Neutrophil (primary cell): ENCODE results near the gene TMPRSS4.

Source experiments
- H3K27ac ChIP-seq: fragments of 200-600 bp; sonication (generic); 2 replicates; pipeline ENCODE4 v1.5.1; 2016; ENCODE audit warnings: mild to moderate bottlenecking, moderate library complexity
- H3K27me3 ChIP-seq: fragments of 200-600 bp; sonication (generic); 2 replicates; pipeline ENCODE4 v1.6.0; 2016; ENCODE audit warnings: mild to moderate bottlenecking
- H3K36me3 ChIP-seq: fragments of 200-600 bp; sonication (generic); 2 replicates; pipeline ENCODE4 v1.5.1; 2017
- H3K4me1 ChIP-seq, 2 experiments: fragments of 200-600 bp in 1 of 2; sonication (generic) in 1 of 2; 1 replicate in 1 of 2; 2 replicates in 1 of 2; pipeline versions ENCODE4 v1.5.1 to v1.6.1; 2013 to 2016; ENCODE audit warnings: low read depth in 1 of 2, low read length in 1 of 2, mild to moderate bottlenecking in 1 of 2, moderate library complexity in 1 of 2; ENCODE audit not compliant: control insufficient read depth in 1 of 2, insufficient read depth in 1 of 2
- H3K4me3 ChIP-seq, 2 experiments: fragments of 200-600 bp in 1 of 2; sonication (generic) in 1 of 2; 1 replicate in 1 of 2; 2 replicates in 1 of 2; pipeline ENCODE4 v1.5.1; 2013 to 2016; ENCODE audit warnings: low read depth in 1 of 2, low read length in 1 of 2, mild to moderate bottlenecking in 1 of 2, moderate library complexity in 1 of 2
- H3K9me3 ChIP-seq: fragments of 200-600 bp; sonication (generic); 2 replicates; pipeline ENCODE4 v1.5.1; 2016
- CTCF ChIP-seq: fragments of 200-600 bp; sonication (generic); IDR thresholded peaks from 2 replicates; pipeline ENCODE4 v1.5.1; 2016; ENCODE audit warnings: antibody characterized with exemption

The TMPRSS4 gene

DNA sequence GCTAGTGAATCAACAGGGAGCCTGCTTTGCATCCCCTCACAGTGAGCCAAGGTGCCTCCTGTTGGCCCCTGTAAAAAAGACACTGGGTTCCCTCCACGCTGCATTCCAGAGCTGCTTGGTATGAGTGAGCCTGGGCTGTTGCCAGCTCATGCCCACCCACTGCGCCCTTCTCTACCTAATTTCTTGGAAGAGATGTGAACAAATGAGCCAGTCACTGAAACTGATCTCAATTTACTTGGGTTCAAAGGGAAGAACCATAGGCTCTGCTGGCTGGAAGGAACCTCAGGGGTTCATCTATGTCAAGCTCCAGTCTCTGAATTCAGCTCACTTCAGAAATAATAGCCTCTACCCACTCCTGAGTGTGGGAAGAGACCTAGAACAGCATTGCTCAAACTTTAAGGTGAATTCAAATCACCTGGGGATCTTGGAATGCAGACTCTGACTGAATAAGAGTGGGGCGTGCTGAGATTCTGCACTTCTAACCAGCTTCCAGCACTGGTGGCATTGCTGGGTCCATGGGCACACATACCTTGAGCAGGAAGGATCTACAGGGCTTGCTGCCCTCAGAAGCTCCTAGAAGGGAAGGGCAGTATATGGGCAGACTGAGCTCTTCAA lies 5.4 kb upstream of the TMPRSS4 start:
- Histone ChIP-seq H3K4me1 (peaks cover 0 to 6% of the 10 kb centered on the region in 2 experiments), H3K27me3 (no peaks in the 10 kb centered on the region), H3K36me3 (no peaks in the 10 kb centered on the region), H3K9me3 (no peaks in the 10 kb centered on the region), H3K27ac (no peak overlapping the region), H3K4me3 (no peak overlapping the region)
- TF ChIP-seq CTCF = no peak

GRCh38 chr11:118073554-118073953 lies 3.3 kb upstream of the TMPRSS4 start:
- Histone ChIP-seq H3K4me3 (no peak overlapping the region), H3K9me3 (no peaks in the 10 kb centered on the region), H3K27ac (no peak overlapping the region), H3K27me3 (no peaks in the 10 kb centered on the region), H3K36me3 (no peaks in the 10 kb centered on the region), H3K4me1 (peaks cover 0 to 6% of the 10 kb centered on the region in 2 experiments)
- TF ChIP-seq CTCF = no peak

- no peak for TF ChIP-seq CTCF
- Histone ChIP-seq H3K27me3 (no peaks in the 10 kb centered on the region), H3K36me3 (no peaks in the 10 kb centered on the region), H3K4me3 (no peak overlapping the region), H3K27ac (no peak overlapping the region), H3K9me3 (no peaks in the 10 kb centered on the region), H3K4me1 (peaks cover 0 to 6% of the 10 kb centered on the region in 2 experiments)
Measured at GRCh38 chr11:118074091-118074685, 2.7 kb upstream of the TMPRSS4 start.

- Histone ChIP-seq H3K4me1 (peaks cover 0 to 6% of the 10 kb centered on the region in 2 experiments), H3K27me3 (no peaks in the 10 kb centered on the region), H3K4me3 (no peak overlapping the region), H3K27ac (no peak overlapping the region), H3K36me3 (no peaks in the 10 kb centered on the region), H3K9me3 (no peaks in the 10 kb centered on the region)
- no peak for TF ChIP-seq CTCF
Measured at GRCh38 chr11:118074785-118075184, 2.1 kb upstream of the TMPRSS4 start.

- Histone ChIP-seq H3K27me3 (no peaks in the 10 kb centered on the region), H3K4me3 (no peak overlapping the region), H3K4me1 (peaks cover 36 to 41% of the 10 kb centered on the region in 2 experiments), H3K9me3 (no peaks in the 10 kb centered on the region), H3K36me3 (no peaks in the 10 kb centered on the region), H3K27ac (no peak overlapping the region)
- no peak for TF ChIP-seq CTCF
Measured at GRCh38 chr11:118078911-118079411, 2.1 kb downstream of the TMPRSS4 start.
